Activated CD4-positive, CD25-positive, alpha-beta regulatory T cell treated with anti-CD3 and anti-CD28 coated beads, Interleukin-2, amount 50 U/mL, for 24 hours (primary cell): ENCODE results near the gene FILIP1.
A peak's percentile ranks its signal among the peaks of the same experiment; 100 is the strongest.

Source experiments
- ATAC-seq, 2 donors: fragments of 150-1000 bp; cut with Tn5 transposase; one replicate each; pipeline ENCODE4 v1.10.0; 2021; ENCODE audit warnings: mild to moderate bottlenecking in 1 of 2, moderate library complexity in 1 of 2

Gene FILIP1

GRCh38 chr6:75493400-75494064, at the start of gene FILIP1:
FILIP1 (minus strand) TSS chr6:75493800; CDS start chr6:75414972, 78,828 bp downstream.
- no peak for ATAC-seq

- no peak for ATAC-seq
Observed at GRCh38 chr6:75543311-75543710, 49.7 kb upstream of the FILIP1 start.

- ATAC-seq = no peak
Observed at GRCh38 chr6:75539136-75539535, 45.5 kb upstream of the FILIP1 start.

GRCh38 chr6:75532521-75532920, 38.9 kb upstream of the FILIP1 start:
- no peak for ATAC-seq

- no peak for ATAC-seq
Observed at GRCh38 chr6:75531174-75531573, 37.6 kb upstream of the FILIP1 start.

- no peak for ATAC-seq
Observed at GRCh38 chr6:75530696-75531095, 37.1 kb upstream of the FILIP1 start.

GRCh38 chr6:75528423-75528822, 34.8 kb upstream of the FILIP1 start:
- no peak for ATAC-seq

GRCh38 chr6:75526502-75527127, 33.0 kb upstream of the FILIP1 start:
- ATAC-seq = peak; percentile 69 to 77

- ATAC-seq = no peak
Observed at GRCh38 chr6:75525682-75526081, 32.1 kb upstream of the FILIP1 start.

- no peak for ATAC-seq
Observed at GRCh38 chr6:75524322-75524972, 30.8 kb upstream of the FILIP1 start.

GRCh38 chr6:75516757-75517156, 23.2 kb upstream of the FILIP1 start:
- no peak for ATAC-seq

- ATAC-seq = no peak
Observed at GRCh38 chr6:75512591-75512990, 19.0 kb upstream of the FILIP1 start.

GRCh38 chr6:75505424-75505823, 11.8 kb upstream of the FILIP1 start:
- no peak for ATAC-seq

GRCh38 chr6:75504465-75505222, 11.0 kb upstream of the FILIP1 start:
- ATAC-seq = no peak

- ATAC-seq = no peak
Observed at GRCh38 chr6:75503291-75503690, 9.7 kb upstream of the FILIP1 start.

- no peak for ATAC-seq
Observed at GRCh38 chr6:75502884-75503283, 9.3 kb upstream of the FILIP1 start.

- no peak for ATAC-seq
Observed at GRCh38 chr6:75501756-75502155, 8.2 kb upstream of the FILIP1 start.

GRCh38 chr6:75499640-75500039, 6.0 kb upstream of the FILIP1 start:
- ATAC-seq = no peak

GRCh38 chr6:75498862-75499261, 5.3 kb upstream of the FILIP1 start:
- ATAC-seq = no peak

GRCh38 chr6:75497994-75498393, 4.4 kb upstream of the FILIP1 start:
- ATAC-seq = no peak

- no peak for ATAC-seq
Observed at GRCh38 chr6:75495011-75495410, 1.4 kb upstream of the FILIP1 start.

GRCh38 chr6:75494290-75494689, 690 bp upstream of the FILIP1 start:
- ATAC-seq = no peak

- no peak for ATAC-seq
Observed at GRCh38 chr6:75492386-75493153, 1.0 kb downstream of the FILIP1 start.
